Sciatic nerve (tissue), 2 donors: ENCODE data around the gene CZIB. TPM values are rescaled to one million over a fixed set of nuclear protein-coding genes. Genes with fewer than 3 reads are reported as not detected.
"Not testable (repeated sequence)": the region's sequence is repeated elsewhere in the genome, so short reads cannot be mapped to it uniquely, and the experiment has no call there.

Experiments
- ATAC-seq: fragments of 200-7000 bp; cut with Tn5 transposase; one replicate; pipeline ENCODE4 v1.9.1; 2020; ENCODE audit warnings: mild to moderate bottlenecking, moderate library complexity
- DNase-seq: peaks from one replicate; pipeline ENCODE4 v3.0.0-alpha.2; 2020; ENCODE audit warnings: low spot score
- intact Hi-C: fragments of 100-400 bp; cut with DNase I; formaldehyde crosslinking; loops from one replicate; pipeline ENCODE4 v1.14.2; 2022
- total RNA-seq: library from RNA; stranded (reverse); fragmentation: NEBNext Ultra II Directional; extraction: Animal tissue kit (Norgen Biotek cat#: 25700); gene quantifications from one replicate; pipeline ENCODE4 v1.2.1, GENCODE V29; 2021
- donor health status: DM: no; HTN: no; CAD: no.
- donor health status: DM: no; HTN: no; CAD: no.

Gene CZIB
- total RNA-seq, 1 donor from 2014 or later: 71.6 TPM

GRCh38 chr1:53196485-53197290, 23.7 kb downstream of the CZIB start, which contains the start of gene CPT2:
TSS of gene CPT2 (plus strand) at chr1:53196824. CDS start at chr1:53196944, 120 bp downstream.
- intact Hi-C loops: loop anchor here (10.0 kb wide), 1 partner anchor 272 kb away; the partner anchor contains the start of genes ECHDC2 and SCP2
- DNase-seq (peak; percentile 97), ATAC-seq (peak; percentile 97)

GRCh38 chr1:53196017-53196484, 24.4 kb downstream of the CZIB start:
- intact Hi-C loops: loop anchor here (10.0 kb wide), 1 partner anchor 271 kb away; the partner anchor contains the start of genes ECHDC2 and SCP2
- ATAC-seq (peak; percentile 38), DNase-seq (peak; percentile 50)

GRCh38 chr1:53195246-53196016, 25.0 kb downstream of the CZIB start:
- ATAC-seq: peak; percentile 18
- intact Hi-C loops: loop anchor here (10.0 kb wide), 1 partner anchor 271 kb away; the partner anchor contains the start of genes ECHDC2 and SCP2
- DNase-seq: peak; percentile 53

- intact Hi-C loops: loop anchor here (10.0 kb wide), 1 partner anchor 265 kb away; the partner anchor contains the start of genes ECHDC2 and SCP2
- DNase-seq: peak; percentile 43
- ATAC-seq: no peak
These were observed 30.2 kb downstream of the CZIB start for GRCh38 chr1:53190210-53190611.

- no peak for ATAC-seq
- intact Hi-C loops: loop anchor here (10.0 kb wide), 1 partner anchor 114 kb away; no protein-coding TSS in a partner anchor
- no peak for DNase-seq
These were observed 31.4 kb downstream of the CZIB start for GRCh38 chr1:53189061-53189460.

GRCh38 chr1:53188099-53188498, 32.3 kb downstream of the CZIB start:
- ATAC-seq: no peak
- intact Hi-C loops: loop anchor here (10.0 kb wide), 1 partner anchor 113 kb away; no protein-coding TSS in a partner anchor

GRCh38 chr1:53187401-53187800, 33.0 kb downstream of the CZIB start:
- DNase-seq (no peak), ATAC-seq (no peak)
- intact Hi-C loops: loop anchor here (10.0 kb wide), 1 partner anchor 113 kb away; no protein-coding TSS in a partner anchor

More at GRCh38 chr1:53188099-53188498, 32.3 kb downstream of the CZIB start:
- no peak for DNase-seq

GRCh38 chr1:53186533-53186932, 33.9 kb downstream of the CZIB start:
- intact Hi-C loops: loop anchor here (10.0 kb wide), 1 partner anchor 112 kb away; no protein-coding TSS in a partner anchor
- ATAC-seq (no peak), DNase-seq (no peak)

- not testable (repeated sequence) for DNase-seq, ATAC-seq
- intact Hi-C loops: loop anchor here (10.0 kb wide), 1 partner anchor 111 kb away; no protein-coding TSS in a partner anchor
These were observed 34.5 kb downstream of the CZIB start for GRCh38 chr1:53185955-53186297.

GRCh38 chr1:53183095-53183990, 37.1 kb downstream of the CZIB start:
- intact Hi-C loops: loop anchor here (10.0 kb wide), 1 partner anchor 109 kb away; no protein-coding TSS in a partner anchor
- ATAC-seq (peak; percentile 87), DNase-seq (no peak)

GRCh38 chr1:53182716-53183094, 37.7 kb downstream of the CZIB start:
- peak; percentile 2 for ATAC-seq
- no peak for DNase-seq
- intact Hi-C loops: loop anchor here (10.0 kb wide), 1 partner anchor 108 kb away; no protein-coding TSS in a partner anchor

- peak; percentile 93 for DNase-seq
- intact Hi-C loops: loop anchor here (10.0 kb wide), 1 partner anchor 107 kb away; no protein-coding TSS in a partner anchor
- ATAC-seq: peak; percentile 69
These were observed 38.3 kb downstream of the CZIB start for GRCh38 chr1:53182111-53182593.

GRCh38 chr1:53180951-53181350, 39.5 kb downstream of the CZIB start:
- intact Hi-C loops: loop anchor here (10.0 kb wide), 1 partner anchor 106 kb away; no protein-coding TSS in a partner anchor
- DNase-seq: no peak
- ATAC-seq: no peak

- no peak for ATAC-seq
- no peak for DNase-seq
- intact Hi-C loops: loop anchor here (10.0 kb wide), 1 partner anchor 105 kb away; no protein-coding TSS in a partner anchor
These were observed 40.2 kb downstream of the CZIB start for GRCh38 chr1:53180226-53180625.

GRCh38 chr1:53176452-53177208, 43.8 kb downstream of the CZIB start:
- no peak for DNase-seq
- ATAC-seq: peak; percentile 67
- intact Hi-C loops: no loop called here

- ATAC-seq (no peak), DNase-seq (no peak)
- intact Hi-C loops: no loop called here
These were observed 45.2 kb downstream of the CZIB start for GRCh38 chr1:53174971-53175913.
